ENCODE measurements around the gene NR2F1. TPM values are rescaled to one million over a fixed set of nuclear protein-coding genes. Genes with fewer than 3 reads are reported as not detected.

NR2F1 gene
- total RNA-seq, 1 experiment from 2014 or later, result not detected

- H3K27ac Mint-ChIP-seq, result no peak overlapping the region
- H3K27ac ChIP-seq (ENCODE audit: insufficient read length, low read depth, low read length), result no peak overlapping the region
- no peak overlapping the region for H2AFZ ChIP-seq (ENCODE audit: low read length)
- no peak overlapping the region for H2AK5ac ChIP-seq (ENCODE audit: insufficient read length, low read length)
- peaks cover 38% of the 10 kb centered on the region for H3K27me3 Mint-ChIP-seq (ENCODE audit: low read depth)
- no peak overlapping the region for H3T11ph ChIP-seq (ENCODE audit: low read length)
- no peak for TF ChIP-seq CTCF (conservative IDR thresholded peaks at IDR 0.05)
- H4K8ac ChIP-seq (replicated peaks; ENCODE audit: insufficient read length, low read depth, low read length), result no peak overlapping the region
- H3K14ac ChIP-seq (ENCODE audit: insufficient read depth, low read length), result no peak overlapping the region; the same call in 1 of the 2 replicates
- H3K4ac ChIP-seq (ENCODE audit: low read depth, low read length), result no peak overlapping the region
- DNase-seq, result peak; percentile 65
- no peaks in the 10 kb centered on the region for H3K79me1 ChIP-seq (ENCODE audit: insufficient read depth, low read depth, low read length, poor library complexity, severe bottlenecking)
- H4K20me1 ChIP-seq (ENCODE audit: control insufficient read depth, insufficient read depth, insufficient read length), result no peaks in the 10 kb centered on the region
- peaks cover 2% of the 10 kb centered on the region; the same call in 1 of the 2 replicates for H3K4me1 ChIP-seq (ENCODE audit: insufficient read depth, low read length)
- H4K91ac ChIP-seq (ENCODE audit: insufficient read length, low read depth, low read length), result no peak overlapping the region
- H3K36me3 Mint-ChIP-seq (ENCODE audit: insufficient read depth in 1 of 3, low read depth in 3 of 3), result peaks cover 0 to 2% (median 0%) of the 10 kb centered on the region in 3 experiments; a peak in 1 of 7 replicates
- H3K4me1 Mint-ChIP-seq, result peaks cover 18 to 29% of the 10 kb centered on the region in 2 experiments
- H3K56ac ChIP-seq (ENCODE audit: insufficient read length, low read depth, low read length), result no peak overlapping the region
- H3K23me2 ChIP-seq (ENCODE audit: insufficient read length, low read depth, low read length, poor library complexity, severe bottlenecking), result peaks cover 6% of the 10 kb centered on the region
- no peaks in the 10 kb centered on the region for H3K9me3 ChIP-seq (ENCODE audit: control insufficient read depth, low read depth, low read length)
- H2BK12ac ChIP-seq (ENCODE audit: insufficient read length, low read depth, low read length), result no peak overlapping the region
- no peak overlapping the region for H2BK5ac ChIP-seq (ENCODE audit: insufficient read length, low read length)
- no peak overlapping the region for H2BK20ac ChIP-seq (ENCODE audit: low read depth, low read length, poor library complexity, severe bottlenecking)
- H3K27me3 ChIP-seq (ENCODE audit: insufficient read depth, low read length), result peaks cover 69% of the 10 kb centered on the region
- no peak overlapping the region for H4K5ac ChIP-seq (ENCODE audit: insufficient read length, low read depth, low read length)
- H2BK15ac ChIP-seq (ENCODE audit: low read depth, low read length), result no peak overlapping the region
- peak overlapping the region; percentile 14 for H3K4me2 ChIP-seq (ENCODE audit: insufficient read depth, insufficient read length, low read length)
- no peak overlapping the region for H3K9ac ChIP-seq (ENCODE audit: extremely low read depth, insufficient read length, low read length)
- no peaks in the 10 kb centered on the region for H3K79me2 ChIP-seq (ENCODE audit: insufficient read depth, low read length)
- peaks cover 2 to 13% of the 10 kb centered on the region in 2 experiments; a peak in 3 of 5 replicates for H3K9me3 Mint-ChIP-seq
- H2BK120ac ChIP-seq (ENCODE audit: low read depth, low read length, poor library complexity, severe bottlenecking), result no peak overlapping the region
- WGBS (ENCODE audit: extremely low coverage, insufficient read length, low lambda C conversion rate), result no CpG with 5 or more reads among the region's 70 CpGs
- no peak overlapping the region for H3K23ac ChIP-seq (ENCODE audit: insufficient read length, low read depth, low read length)
- peak overlapping the region; percentile 19 to 84; a peak in 4 of 5 replicates for H3K4me3 Mint-ChIP-seq
- H3K18ac ChIP-seq (ENCODE audit: insufficient read length, low read depth, low read length), result no peak overlapping the region
Measured at GRCh38 chr5:93585041-93585766, 2.2 kb downstream of the NR2F1 start.
